WTC11 (cell line): ENCODE data around the gene AK3.

ENCODE experiments used
- AFF4 ChIP-seq: sonication (generic); formaldehyde crosslinking; IDR thresholded peaks from 2 replicates; pipeline ENCODE4 v1.8.1; 2023; ENCODE audit warnings: mild to moderate bottlenecking, missing genetic modification reagents, borderline replicate concordance
- ATF6 ChIP-seq: sonication (generic); formaldehyde crosslinking; IDR thresholded peaks from 2 replicates; pipeline ENCODE4 v1.8.1; 2023; ENCODE audit warnings: mild to moderate bottlenecking, missing genetic modification reagents
- CREM ChIP-seq: sonication (generic); formaldehyde crosslinking; IDR thresholded peaks from 2 replicates; pipeline ENCODE4 v1.8.1; 2022; ENCODE audit warnings: mild to moderate bottlenecking, missing genetic modification reagents, moderate library complexity
- CTCF ChIP-seq: fragments of 200-600 bp; IDR thresholded peaks from 2 replicates; pipeline ENCODE4 v1.8.0; 2022; ENCODE audit warnings: antibody characterized with exemption
- ETV6 ChIP-seq: sonication (generic); formaldehyde crosslinking; IDR thresholded peaks from 2 replicates; pipeline ENCODE4 v1.8.1; 2022; ENCODE audit warnings: mild to moderate bottlenecking, missing genetic modification reagents
- FOXJ3 ChIP-seq: sonication (generic); formaldehyde crosslinking; IDR thresholded peaks from 2 replicates; pipeline ENCODE4 v1.9.0; 2021; ENCODE audit warnings: missing genetic modification reagents, mild to moderate bottlenecking, borderline replicate concordance
- NFE2L1 ChIP-seq: sonication (generic); formaldehyde crosslinking; IDR thresholded peaks from 2 replicates; pipeline ENCODE4 v1.8.1; 2023; ENCODE audit warnings: missing genetic modification reagents
- NFYB ChIP-seq: sonication (generic); formaldehyde crosslinking; conservative IDR thresholded peaks from 2 replicates; pipeline ENCODE4 v1.8.0; 2022; ENCODE audit warnings: low read depth, missing genetic modification reagents
- TEAD4 ChIP-seq: sonication (generic); formaldehyde crosslinking; IDR thresholded peaks from 2 replicates; pipeline ENCODE4 v1.8.0; 2022; ENCODE audit warnings: mild to moderate bottlenecking, missing genetic modification reagents
- TP53 ChIP-seq: sonication (generic); formaldehyde crosslinking; IDR thresholded peaks from 2 replicates; pipeline ENCODE4 v1.8.1; 2023; ENCODE audit warnings: mild to moderate bottlenecking, missing genetic modification reagents
- ZNF121 ChIP-seq: sonication (generic); formaldehyde crosslinking; IDR thresholded peaks from 2 replicates; pipeline ENCODE4 v1.8.0; 2023; ENCODE audit warnings: missing genetic modification reagents

- TF ChIP-seq CTCF (no peak), CREM (CRISPR knock-in tag) (no peak), TP53 (CRISPR knock-in tag) (no peak), ATF6 (CRISPR knock-in tag) (no peak), FOXJ3 (CRISPR knock-in tag) (no peak), ZNF121 (no peak), ETV6 (no peak), TEAD4 (no peak; the same call in 1 of the 2 replicates), NFE2L1 (CRISPR knock-in tag) (no peak), NFYB (CRISPR knock-in tag) (no peak), AFF4 (CRISPR knock-in tag) (no peak)
Measured at GRCh38 chr9:4680173-4680525, 60.9 kb downstream of the AK3 start.
